Common myeloid progenitor, CD34-positive (primary cell): ENCODE data around the gene PXYLP1.

Experiments
- CTCF ChIA-PET: fragments of 350-600 bp; sonication (Branson Sonifier 250); formaldehyde crosslinking; loops from one replicate; lab custom pipeline; 2021; ENCODE audit warnings: antibody characterized with exemption; lab: Charles Lee
- POLR2A ChIA-PET: fragments of 350-600 bp; sonication (Branson Sonifier 250); formaldehyde crosslinking; loops from one replicate; lab custom pipeline; 2021; ENCODE audit warnings: antibody characterized with exemption; lab: Charles Lee
- DNase-seq, 3 donors: peaks; one replicate each; pipeline versions ENCODE4 v3.0.0 to v3.0.0-alpha.2; 2013
- H3K27ac ChIP-seq, 2 experiments: 1 replicate in 1 of 2; 2 replicates in 1 of 2; pipeline ENCODE4 v1.7.0; 2013; ENCODE audit warnings: inconsistent platforms in 2 of 2, low read length in 2 of 2, mild to moderate bottlenecking in 2 of 2, low read depth in 1 of 2, moderate library complexity in 1 of 2; ENCODE audit not compliant: severe bottlenecking in 2 of 2, insufficient read depth in 1 of 2, poor library complexity in 1 of 2
- H3K27me3 ChIP-seq, 5 experiments: replicated peaks in 2 of 5; 1 replicate in 3 of 5; 2 replicates in 2 of 5; pipeline versions ENCODE4 v1.6.1 to v1.7.0; 2013; ENCODE audit warnings: low read length in 4 of 5, mild to moderate bottlenecking in 2 of 5, moderate library complexity in 2 of 5, inconsistent platforms in 1 of 5; ENCODE audit not compliant: insufficient read depth in 5 of 5, control insufficient read depth in 4 of 5
- H3K36me3 ChIP-seq, 4 experiments: 1 replicate in 2 of 4; 2 replicates in 2 of 4; pipeline versions ENCODE4 v1.6.1 to v1.7.0; 2013; ENCODE audit warnings: low read length in 3 of 4, control low read depth in 1 of 4, mild to moderate bottlenecking in 1 of 4; ENCODE audit not compliant: control insufficient read depth in 4 of 4, insufficient read depth in 4 of 4
- H3K4me1 ChIP-seq, 4 experiments: 1 replicate in 3 of 4; 2 replicates in 1 of 4; pipeline versions ENCODE4 v1.6.1 to v1.7.1; 2013; ENCODE audit warnings: low read length in 3 of 4, mild to moderate bottlenecking in 3 of 4, control low read depth in 1 of 4, inconsistent platforms in 1 of 4, moderate library complexity in 1 of 4; ENCODE audit not compliant: control insufficient read depth in 4 of 4, insufficient read depth in 4 of 4; ENCODE audit errors: control extremely low read depth in 1 of 4
- H3K4me3 ChIP-seq, 7 experiments: 1 replicate in 4 of 7; 2 replicates in 3 of 7; pipeline versions ENCODE4 v1.5.1 to v1.7.0; 2013; ENCODE audit warnings: mild to moderate bottlenecking in 7 of 7, low read length in 6 of 7, moderate library complexity in 6 of 7, inconsistent platforms in 2 of 7, low read depth in 2 of 7, control low read depth in 1 of 7; ENCODE audit not compliant: insufficient read depth in 4 of 7, control insufficient read depth in 1 of 7; ENCODE audit errors: extremely low read depth in 1 of 7
- H3K9me3 ChIP-seq, 5 experiments: 1 replicate in 4 of 5; 2 replicates in 1 of 5; pipeline versions ENCODE4 v1.6.1 to v1.7.1; 2013; ENCODE audit warnings: low read length in 4 of 5, mild to moderate bottlenecking in 2 of 5, inconsistent platforms in 1 of 5, low read depth in 1 of 5, moderate library complexity in 1 of 5; ENCODE audit not compliant: control insufficient read depth in 4 of 5, insufficient read depth in 2 of 5; ENCODE audit errors: control extremely low read depth in 1 of 5
- WGBS: methylation state at CpG from one replicate; pipeline ENCODE4 v1.1.5; 2013; ENCODE audit not compliant: insufficient coverage; 5-methylcytosine and 5-hydroxymethylcytosine counted together

PXYLP1 gene

GRCh38 chr3:141307351-141308059 is 75.9 kb downstream of the PXYLP1 start:
- Histone ChIP-seq H3K27me3 (no peaks in the 10 kb centered on the region), H3K4me1 (peaks cover 4 to 22% (median 20%) of the 10 kb centered on the region in 4 experiments), H3K27ac (no peak overlapping the region), H3K4me3 (no peak overlapping the region), H3K36me3 (no peaks in the 10 kb centered on the region), H3K9me3 (no peaks in the 10 kb centered on the region)
- WGBS: 87% methylated on average over 16 of the region's 16 CpGs
- no peak for DNase-seq
- ChIA-PET CTCF (interaction anchor here (0.7 to 16.9 kb wide), 10 partner anchors 12 to 253 kb away, joined by 3 to 240 read pairs (median 4); no protein-coding TSS in a partner anchor), POLR2A (no interaction called here)

GRCh38 chr3:141308588-141309218 is 77.1 kb downstream of the PXYLP1 start:
- H3K27ac ChIP-seq: no peak overlapping the region
- DNase-seq: no peak
- no peaks in the 10 kb centered on the region for H3K27me3 ChIP-seq
- no peaks in the 10 kb centered on the region for H3K9me3 ChIP-seq
- 82% methylated on average over 9 of the region's 13 CpGs for WGBS
- no peaks in the 10 kb centered on the region for H3K36me3 ChIP-seq
- no peak overlapping the region for H3K4me3 ChIP-seq
- H3K4me1 ChIP-seq: peaks cover 4 to 22% (median 21%) of the 10 kb centered on the region in 4 experiments
- CTCF ChIA-PET: interaction anchor here (1.2 to 16.9 kb wide), 8 partner anchors 15 to 149 kb away, joined by 3 to 240 read pairs (median 4); partner anchors contain the start of gene PXYLP1
- POLR2A ChIA-PET: no interaction called here

- H3K4me1 ChIP-seq: peaks cover 4 to 21% (median 19%) of the 10 kb centered on the region in 4 experiments
- H3K27ac ChIP-seq: peak overlapping the region; percentile 30 to 74
- no peak for DNase-seq
- H3K27me3 ChIP-seq: no peaks in the 10 kb centered on the region
- no peaks in the 10 kb centered on the region for H3K36me3 ChIP-seq
- ChIA-PET CTCF (interaction anchor here (0.9 to 16.9 kb wide), 14 partner anchors 19 to 383 kb away, joined by 3 to 240 read pairs (median 4); no protein-coding TSS in a partner anchor), POLR2A (interaction anchor here (0.6 to 0.7 kb wide), 2 partner anchors 8 to 141 kb away, joined by 3 read pairs; no protein-coding TSS in a partner anchor)
- no peaks in the 10 kb centered on the region for H3K9me3 ChIP-seq
- peak overlapping the region; percentile 82 to 93 (median 85) for H3K4me3 ChIP-seq
- 23% methylated on average over 13 of the region's 13 CpGs for WGBS
Observed at GRCh38 chr3:141311170-141311495, 79.5 kb downstream of the PXYLP1 start.

GRCh38 chr3:141311496-141312353 is 80.1 kb downstream of the PXYLP1 start:
- WGBS: 6% methylated on average over 38 of the region's 43 CpGs
- Histone ChIP-seq H3K4me1 (peaks cover 4 to 21% (median 19%) of the 10 kb centered on the region in 4 experiments), H3K27ac (peak overlapping the region; percentile 30 to 74), H3K36me3 (no peaks in the 10 kb centered on the region), H3K27me3 (no peaks in the 10 kb centered on the region), H3K9me3 (no peaks in the 10 kb centered on the region), H3K4me3 (peak overlapping the region; percentile 82 to 93 (median 85))
- peak; percentile 98 to 99 (median 98) for DNase-seq
- POLR2A ChIA-PET: interaction anchor here (0.6 to 0.7 kb wide), 2 partner anchors 8 to 140 kb away, joined by 3 read pairs; no protein-coding TSS in a partner anchor
- CTCF ChIA-PET: interaction anchor here (0.9 to 16.9 kb wide), 24 partner anchors 8 to 383 kb away, joined by 3 to 240 read pairs (median 4); partner anchors contain the start of gene PXYLP1

- Histone ChIP-seq H3K27me3 (no peaks in the 10 kb centered on the region), H3K9me3 (no peaks in the 10 kb centered on the region), H3K4me1 (peaks cover 4 to 20% (median 19%) of the 10 kb centered on the region in 4 experiments), H3K27ac (peak overlapping the region in 1 of 2 experiments; percentile 74), H3K36me3 (no peaks in the 10 kb centered on the region), H3K4me3 (peak overlapping the region in 6 of 7 experiments; percentile 82 to 93 (median 85))
- DNase-seq: peak in 2 of 3 donors; percentile 42 to 72
- CTCF ChIA-PET: interaction anchor here (0.9 to 16.9 kb wide), 22 partner anchors 9 to 245 kb away, joined by 3 to 240 read pairs (median 4); partner anchors contain the start of gene PXYLP1
- 80% methylated on average over 11 of the region's 16 CpGs for WGBS
- POLR2A ChIA-PET: no interaction called here
Observed at GRCh38 chr3:141312354-141313092, 80.9 kb downstream of the PXYLP1 start.

- POLR2A ChIA-PET: no interaction called here
- no peak for DNase-seq
- H3K9me3 ChIP-seq: no peaks in the 10 kb centered on the region
- CTCF ChIA-PET: interaction anchor here (1.2 to 16.9 kb wide), 11 partner anchors 9 to 236 kb away, joined by 3 to 240 read pairs (median 5); no protein-coding TSS in a partner anchor
- peak overlapping the region in 1 of 2 experiments; percentile 31 for H3K27ac ChIP-seq
- H3K4me1 ChIP-seq: peaks cover 4 to 20% (median 18%) of the 10 kb centered on the region in 4 experiments
- no peaks in the 10 kb centered on the region for H3K27me3 ChIP-seq
- 96% methylated on average over 7 of the region's 10 CpGs for WGBS
- no peaks in the 10 kb centered on the region for H3K36me3 ChIP-seq
- H3K4me3 ChIP-seq: no peak overlapping the region
Observed at GRCh38 chr3:141313093-141313683, 81.6 kb downstream of the PXYLP1 start.
